NOMO-1 treated with DMSO at 0.1 percent for 48 hours (cell line): ENCODE results near the gene NPR3.

Source experiments
- DNase-seq: peaks from one replicate; lab custom pipeline; 2025; ENCODE audit not compliant: unreplicated experiment; lab: John Stamatoyannopoulos, UW

NPR3 gene

GRCh38 chr5:32805971-32806638 is 95.0 kb downstream of the NPR3 start:
- no peak for DNase-seq

- DNase-seq = no peak
Measured at GRCh38 chr5:32808783-32809182, 97.7 kb downstream of the NPR3 start.

GRCh38 chr5:32810804-32811203 is 99.7 kb downstream of the NPR3 start:
- DNase-seq = no peak

- no peak for DNase-seq
Measured at GRCh38 chr5:32812399-32812798, 101.3 kb downstream of the NPR3 start.

GRCh38 chr5:32814141-32814540 is 103.0 kb downstream of the NPR3 start:
- no peak for DNase-seq

- DNase-seq = no peak
Measured at GRCh38 chr5:32814620-32815019, 103.5 kb downstream of the NPR3 start.

- DNase-seq = no peak
Measured at GRCh38 chr5:32827981-32828380, 116.9 kb downstream of the NPR3 start.

GRCh38 chr5:32828492-32828891 is 117.4 kb downstream of the NPR3 start:
- no peak for DNase-seq

- no peak for DNase-seq
Measured at GRCh38 chr5:32831624-32832023, 120.5 kb downstream of the NPR3 start.

- DNase-seq = no peak
Measured at GRCh38 chr5:32833127-32833526, 122.0 kb downstream of the NPR3 start.

DNA sequence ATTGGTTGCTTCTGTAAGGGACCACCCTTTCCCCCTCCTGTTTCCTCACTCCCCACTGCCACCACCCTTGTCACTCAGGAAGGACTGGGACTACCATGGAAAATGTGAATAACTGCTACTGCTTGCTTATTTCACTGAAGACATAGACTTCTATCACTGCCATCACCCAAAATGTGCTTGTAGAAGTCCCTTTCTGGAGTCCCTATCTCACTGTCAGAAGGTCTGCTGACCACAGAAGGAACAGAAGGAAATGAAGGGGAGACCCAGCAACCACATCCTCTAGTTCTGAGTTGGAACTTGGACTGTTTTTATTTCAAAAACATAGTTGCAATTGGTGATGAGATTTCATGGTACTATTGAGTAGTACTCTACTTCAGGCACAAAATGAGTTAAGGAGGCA is 122.5 kb downstream of the NPR3 start:
- DNase-seq = no peak

DNA sequence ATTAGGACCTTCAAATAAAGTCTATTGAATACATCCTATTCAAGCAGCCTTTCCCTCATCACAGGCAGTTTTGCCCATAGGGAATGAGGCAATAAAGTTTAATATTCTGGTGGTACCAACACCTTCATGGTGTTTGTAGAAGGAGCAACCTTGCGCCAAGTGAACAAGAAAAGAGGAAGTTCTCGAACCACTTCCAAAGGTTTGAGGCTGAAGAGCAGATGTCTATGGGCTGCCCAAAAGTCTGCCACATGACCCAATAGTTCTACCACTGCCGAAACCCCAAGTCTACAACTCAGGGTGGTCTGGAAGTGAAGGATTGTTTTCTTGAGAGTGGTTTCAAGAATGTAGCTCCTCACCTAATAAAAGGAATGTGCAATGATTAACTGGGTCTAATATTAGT is 123.1 kb downstream of the NPR3 start:
- DNase-seq = no peak

DNA sequence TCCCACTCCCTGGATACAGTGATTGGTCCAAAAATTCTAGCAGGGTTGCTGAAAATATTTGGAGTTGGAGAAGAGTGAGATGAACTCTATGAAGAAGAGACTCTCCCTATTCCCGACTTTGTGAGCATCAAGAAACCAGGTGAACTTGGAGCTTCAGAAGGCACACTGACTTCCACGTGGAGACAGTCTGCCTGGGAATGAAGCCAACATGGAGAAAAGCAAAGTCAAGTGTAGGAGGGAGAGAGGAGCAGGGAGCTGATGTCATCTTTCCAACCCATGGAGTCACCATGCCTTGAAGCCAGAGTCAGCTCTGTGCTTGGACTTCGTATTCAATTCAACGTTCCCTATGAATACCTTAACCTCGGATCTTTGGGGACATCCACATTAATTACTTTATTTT is 125.1 kb downstream of the NPR3 start:
- DNase-seq = no peak

DNA sequence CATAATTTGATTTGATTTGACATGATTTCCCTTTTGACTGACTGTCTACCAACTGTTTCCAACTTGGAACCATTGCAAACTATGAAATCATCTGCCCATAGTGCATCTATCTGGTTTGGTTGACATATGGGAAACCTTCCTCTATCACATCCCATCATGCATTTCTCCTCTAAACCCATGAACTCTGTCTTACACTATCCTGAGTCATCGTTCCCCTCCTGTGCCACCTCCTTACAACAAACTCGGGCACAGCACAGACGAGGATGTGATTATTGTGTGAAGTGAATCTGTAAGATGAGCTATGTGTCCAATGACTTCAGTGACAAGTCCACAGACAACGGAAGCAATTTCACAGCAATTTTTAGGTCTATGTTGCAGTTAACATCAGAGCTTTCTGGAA is 126.1 kb downstream of the NPR3 start:
- no peak for DNase-seq

DNA sequence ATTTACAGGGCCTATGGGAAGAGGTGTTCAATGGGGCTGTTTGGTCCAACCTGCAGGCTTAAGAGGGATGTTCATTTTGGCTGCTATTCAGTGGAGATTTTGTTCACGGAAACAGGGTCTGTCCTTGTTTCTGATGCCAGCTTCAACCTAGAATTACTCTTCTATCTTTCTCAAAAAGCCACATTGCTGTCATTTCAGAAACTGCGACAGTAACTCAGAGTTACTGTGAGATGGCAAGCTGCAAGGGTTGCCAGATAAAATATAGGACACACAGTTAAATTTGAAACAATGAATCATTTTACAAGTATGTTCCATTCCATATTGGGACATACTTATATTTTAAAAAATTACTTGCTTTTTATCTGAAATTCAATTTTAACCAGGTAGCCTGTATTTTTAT is 128.0 kb downstream of the NPR3 start:
- DNase-seq = no peak

DNA sequence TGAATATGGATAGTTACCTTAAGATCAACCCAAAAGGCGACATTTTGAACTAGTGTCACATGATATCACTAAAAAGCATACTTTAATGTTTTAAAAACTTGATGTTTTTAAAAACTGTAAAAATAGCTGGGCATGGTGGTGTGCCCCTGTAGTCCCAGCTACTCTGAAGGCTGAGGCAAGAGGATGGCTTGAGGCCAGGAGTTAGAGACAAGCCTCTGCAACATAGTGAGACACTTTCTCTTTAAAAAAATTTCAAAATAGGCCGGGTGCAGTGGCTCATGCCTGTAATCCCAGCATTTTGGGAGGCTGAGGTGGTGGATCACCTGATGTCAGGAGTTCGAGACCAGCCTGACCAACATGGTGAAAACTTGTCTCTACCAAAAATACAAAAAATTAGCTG is 129.5 kb downstream of the NPR3 start:
- DNase-seq = no peak
